Coronary artery (tissue), 2 donors: ENCODE results near the gene MYBPH.

Source experiments
- DNase-seq: peaks from one replicate; pipeline ENCODE4 v3.0.0-alpha.2; 2017; ENCODE audit warnings: low spot score
- H3K27ac ChIP-seq, 2 donors: fragments of 200-600 bp; sonication (generic); one replicate each; pipeline ENCODE4 v1.5.1; 2016 to 2019
- H3K4me3 ChIP-seq: fragments of 200-600 bp; sonication (generic); 2 replicates; pipeline ENCODE4 v1.5.1; 2016; ENCODE audit warnings: mild to moderate bottlenecking, moderate library complexity
- TF ChIP-seq, protein P1 (sequence below): fragments of 200-600 bp; sonication (generic); IDR thresholded peaks from one replicate; pipeline ENCODE4 v1.5.1; 2019; ENCODE audit warnings: antibody characterized with exemption

The MYBPH gene

DNA sequence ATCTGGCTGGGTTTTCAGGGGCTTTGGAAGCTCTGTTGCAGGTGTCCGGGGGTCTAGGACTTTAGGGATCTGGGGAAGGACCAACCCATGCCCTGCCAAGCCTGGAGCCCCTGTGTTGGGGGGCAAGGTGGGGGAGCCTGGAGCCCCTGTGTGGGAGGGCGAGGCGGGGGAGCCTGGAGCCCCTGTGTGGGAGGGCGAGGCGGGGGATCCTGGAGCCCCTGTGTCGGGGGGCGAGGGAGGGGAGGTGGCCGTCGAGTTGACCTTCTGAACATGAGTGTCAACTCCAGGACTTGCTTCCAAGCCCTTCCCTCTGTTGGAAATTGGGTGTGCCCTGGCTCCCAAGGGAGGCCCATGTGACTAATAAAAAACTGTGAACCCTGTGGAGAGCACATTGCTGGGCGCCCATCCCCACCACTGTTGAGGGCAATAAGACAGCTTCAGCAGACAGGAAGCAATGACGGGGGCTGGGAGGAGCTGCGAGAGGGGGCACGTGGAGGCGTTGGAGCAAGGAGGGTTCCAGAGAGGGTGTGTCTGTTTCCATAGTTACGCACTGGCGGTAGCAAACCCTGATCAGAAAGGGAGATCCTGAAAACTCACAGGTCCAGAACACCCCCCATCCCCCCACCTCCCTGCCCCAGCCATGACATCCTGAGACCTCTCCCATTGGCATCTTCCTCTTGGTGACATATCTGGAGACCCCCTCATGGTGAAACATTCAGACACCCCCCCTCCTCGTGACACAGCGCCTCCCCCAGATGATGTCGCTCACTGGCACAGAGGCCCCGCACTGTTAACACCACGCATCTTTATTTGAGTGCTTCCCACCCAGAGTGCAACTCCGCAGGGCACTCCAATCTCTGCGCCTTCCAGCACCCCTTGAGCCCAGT lies 8.4 kb downstream of the MYBPH start:
- TF ChIP-seq, protein P1, sequence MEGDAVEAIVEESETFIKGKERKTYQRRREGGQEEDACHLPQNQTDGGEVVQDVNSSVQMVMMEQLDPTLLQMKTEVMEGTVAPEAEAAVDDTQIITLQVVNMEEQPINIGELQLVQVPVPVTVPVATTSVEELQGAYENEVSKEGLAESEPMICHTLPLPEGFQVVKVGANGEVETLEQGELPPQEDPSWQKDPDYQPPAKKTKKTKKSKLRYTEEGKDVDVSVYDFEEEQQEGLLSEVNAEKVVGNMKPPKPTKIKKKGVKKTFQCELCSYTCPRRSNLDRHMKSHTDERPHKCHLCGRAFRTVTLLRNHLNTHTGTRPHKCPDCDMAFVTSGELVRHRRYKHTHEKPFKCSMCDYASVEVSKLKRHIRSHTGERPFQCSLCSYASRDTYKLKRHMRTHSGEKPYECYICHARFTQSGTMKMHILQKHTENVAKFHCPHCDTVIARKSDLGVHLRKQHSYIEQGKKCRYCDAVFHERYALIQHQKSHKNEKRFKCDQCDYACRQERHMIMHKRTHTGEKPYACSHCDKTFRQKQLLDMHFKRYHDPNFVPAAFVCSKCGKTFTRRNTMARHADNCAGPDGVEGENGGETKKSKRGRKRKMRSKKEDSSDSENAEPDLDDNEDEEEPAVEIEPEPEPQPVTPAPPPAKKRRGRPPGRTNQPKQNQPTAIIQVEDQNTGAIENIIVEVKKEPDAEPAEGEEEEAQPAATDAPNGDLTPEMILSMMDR: no peak
- no peak overlapping the region for H3K27ac ChIP-seq

DNA sequence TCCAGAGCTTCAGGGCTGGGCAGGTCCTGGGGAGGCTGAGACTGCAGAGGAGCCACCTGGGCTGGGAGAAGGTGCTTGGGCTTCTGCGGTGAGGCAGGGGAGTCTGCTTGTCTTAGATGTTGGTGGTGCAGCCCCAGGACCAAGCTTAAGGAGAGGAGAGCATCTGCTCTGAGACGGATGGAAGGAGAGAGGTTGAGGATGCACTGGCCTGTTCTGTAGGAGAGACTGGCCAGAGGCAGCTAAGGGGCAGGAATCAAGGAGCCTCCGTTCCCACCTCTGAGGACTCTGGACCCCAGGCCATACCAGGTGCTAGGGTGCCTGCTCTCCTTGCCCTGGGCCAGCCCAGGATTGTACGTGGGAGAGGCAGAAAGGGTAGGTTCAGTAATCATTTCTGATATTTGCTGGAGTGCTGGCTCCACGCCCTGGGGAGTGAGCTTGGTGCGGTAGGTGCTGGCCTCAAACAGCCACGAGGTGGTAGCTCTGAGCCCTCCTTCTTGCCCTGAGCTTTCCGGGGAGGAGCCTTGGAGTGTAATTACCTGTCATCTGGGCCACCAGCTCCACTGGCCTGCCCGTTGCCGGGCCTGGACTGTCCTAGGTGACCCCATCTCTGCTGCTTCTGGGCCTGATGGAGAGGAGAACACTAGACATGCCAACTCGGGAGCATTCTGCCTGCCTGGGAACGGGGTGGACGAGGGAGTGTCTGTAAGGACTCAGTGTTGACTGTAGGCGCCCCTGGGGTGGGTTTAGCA lies 9.3 kb downstream of the MYBPH start:
- no peak overlapping the region for H3K27ac ChIP-seq
- TF ChIP-seq, protein P1: no peak
- DNase-seq: no peak
- no peak overlapping the region for H3K4me3 ChIP-seq

More for the DNA sequence above, 8.4 kb downstream of the MYBPH start:
- H3K4me3 ChIP-seq: no peak overlapping the region
- DNase-seq: no peak

DNA sequence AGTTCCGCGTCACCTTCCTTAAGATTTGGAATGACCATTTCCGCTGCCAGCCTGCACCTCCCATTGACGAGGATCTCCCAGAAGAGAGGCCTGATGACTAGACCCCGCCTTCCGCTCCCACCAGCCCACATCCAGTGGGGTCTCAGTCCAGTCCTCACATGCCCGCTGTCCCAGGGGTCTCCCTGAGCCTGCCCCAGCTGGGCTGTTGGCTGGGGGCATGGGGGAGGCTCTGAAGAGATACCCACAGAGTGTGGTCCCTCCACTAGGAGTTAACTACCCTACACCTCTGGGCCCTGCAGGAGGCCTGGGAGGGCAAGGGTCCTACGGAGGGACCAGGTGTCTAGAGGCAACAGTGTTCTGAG lies 9.8 kb downstream of the MYBPH start:
- no peak for DNase-seq
- Histone ChIP-seq H3K27ac (no peak overlapping the region), H3K4me3 (no peak overlapping the region)
- TF ChIP-seq, protein P1: no peak

DNA sequence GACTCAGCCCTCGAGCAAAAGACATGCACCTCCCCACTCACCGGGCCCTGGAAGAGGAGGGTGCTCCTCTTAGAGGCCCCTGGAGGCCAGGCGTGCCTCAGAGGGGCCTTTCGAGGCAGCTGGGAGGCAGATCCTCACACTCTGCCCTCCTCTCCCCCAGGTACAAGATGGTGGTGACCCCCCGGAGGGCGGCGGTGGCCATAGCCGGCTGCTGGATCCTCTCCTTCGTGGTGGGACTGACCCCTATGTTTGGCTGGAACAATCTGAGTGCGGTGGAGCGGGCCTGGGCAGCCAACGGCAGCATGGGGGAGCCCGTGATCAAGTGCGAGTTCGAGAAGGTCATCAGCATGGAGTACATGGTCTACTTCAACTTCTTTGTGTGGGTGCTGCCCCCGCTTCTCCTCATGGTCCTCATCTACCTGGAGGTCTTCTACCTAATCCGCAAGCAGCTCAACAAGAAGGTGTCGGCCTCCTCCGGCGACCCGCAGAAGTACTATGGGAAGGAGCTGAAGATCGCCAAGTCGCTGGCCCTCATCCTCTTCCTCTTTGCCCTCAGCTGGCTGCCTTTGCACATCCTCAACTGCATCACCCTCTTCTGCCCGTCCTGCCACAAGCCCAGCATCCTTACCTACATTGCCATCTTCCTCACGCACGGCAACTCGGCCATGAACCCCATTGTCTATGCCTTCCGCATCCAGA lies 10.4 kb downstream of the MYBPH start:
- DNase-seq: no peak
- TF ChIP-seq, protein P1: no peak
- H3K27ac ChIP-seq: no peak overlapping the region

DNA sequence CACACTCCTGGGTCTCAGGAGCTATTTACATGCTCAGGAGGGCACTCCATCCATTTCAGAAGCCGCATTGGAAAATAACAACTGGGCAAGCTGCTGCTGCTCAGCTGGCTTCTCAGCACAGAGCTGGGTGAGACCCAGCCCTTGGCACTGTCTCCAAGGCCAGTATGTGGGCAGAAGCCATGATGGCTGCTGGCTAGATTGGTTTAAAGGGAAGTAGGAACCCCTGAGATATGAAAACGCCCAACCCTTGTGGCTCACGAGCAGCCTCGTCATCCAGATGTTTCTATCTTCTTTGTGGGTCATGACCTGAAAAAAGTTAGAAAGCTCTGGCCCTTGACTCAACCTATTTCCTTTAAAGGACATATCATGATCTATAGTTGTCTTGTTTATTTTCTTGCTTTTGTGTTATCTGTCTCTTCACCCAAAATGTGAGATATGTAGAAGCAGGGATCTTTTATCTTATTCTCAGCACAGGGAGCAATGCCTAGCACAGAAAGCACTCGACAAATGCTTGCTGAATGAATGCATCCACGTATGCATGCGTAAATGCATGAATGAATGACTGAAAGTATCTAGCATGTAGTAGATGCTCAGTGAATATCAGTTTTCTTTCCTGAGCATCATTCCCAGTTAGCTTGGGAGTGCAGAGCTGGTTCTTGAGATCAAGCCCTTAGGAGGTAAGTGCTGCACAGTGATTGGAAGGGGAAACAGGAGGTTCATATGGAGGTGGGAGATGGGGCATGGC lies 11.6 kb downstream of the MYBPH start:
- no peak overlapping the region for H3K27ac ChIP-seq
- TF ChIP-seq, protein P1: no peak
- H3K4me3 ChIP-seq: no peak overlapping the region
- no peak for DNase-seq

More for the DNA sequence above, 10.4 kb downstream of the MYBPH start:
- no peak overlapping the region for H3K4me3 ChIP-seq

DNA sequence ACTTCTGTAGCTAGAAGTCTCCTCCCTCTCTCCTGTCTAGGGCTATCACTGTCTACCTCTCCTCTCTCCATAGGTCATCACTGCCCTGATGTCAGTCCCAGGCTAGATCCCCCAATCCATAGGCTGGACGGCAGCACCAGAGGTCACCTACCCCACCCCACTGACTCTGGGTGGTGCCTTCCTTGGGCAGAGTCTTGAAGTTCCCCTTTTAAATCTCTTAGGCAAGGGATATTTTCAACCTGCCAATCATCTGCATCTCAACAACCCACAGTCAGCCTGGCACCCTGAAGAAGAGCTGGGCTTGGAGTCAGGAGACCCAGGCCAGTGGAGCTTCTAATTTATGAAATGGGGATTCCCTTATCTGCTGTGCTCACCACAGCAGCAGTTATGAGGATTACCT lies 13.2 kb downstream of the MYBPH start:
- TF ChIP-seq, protein P1: no peak
- DNase-seq: no peak
- Histone ChIP-seq H3K4me3 (no peak overlapping the region), H3K27ac (no peak overlapping the region)
